Mammary epithelial cell (primary cell): ENCODE measurements around the gene NPIPB6.

Experiments used
- CTCF ChIP-seq, 2 donors: IDR thresholded peaks in 1 of 2; conservative IDR thresholded peaks in 1 of 2; 2 replicates each; pipeline ENCODE4 v1.5.1; 2011 to 2012; ENCODE audit warnings: inconsistent platforms in 2 of 2, low read length in 2 of 2, mild to moderate bottlenecking in 2 of 2, control low read depth in 1 of 2, low read depth in 1 of 2; ENCODE audit not compliant: insufficient read depth in 1 of 2; ENCODE audit errors: extremely low read depth in 1 of 2
- EZH2 ChIP-seq: IDR thresholded peaks from 2 replicates; pipeline ENCODE4 v1.6.1; 2012; ENCODE audit warnings: low read length, inconsistent platforms, borderline replicate concordance

DNA sequence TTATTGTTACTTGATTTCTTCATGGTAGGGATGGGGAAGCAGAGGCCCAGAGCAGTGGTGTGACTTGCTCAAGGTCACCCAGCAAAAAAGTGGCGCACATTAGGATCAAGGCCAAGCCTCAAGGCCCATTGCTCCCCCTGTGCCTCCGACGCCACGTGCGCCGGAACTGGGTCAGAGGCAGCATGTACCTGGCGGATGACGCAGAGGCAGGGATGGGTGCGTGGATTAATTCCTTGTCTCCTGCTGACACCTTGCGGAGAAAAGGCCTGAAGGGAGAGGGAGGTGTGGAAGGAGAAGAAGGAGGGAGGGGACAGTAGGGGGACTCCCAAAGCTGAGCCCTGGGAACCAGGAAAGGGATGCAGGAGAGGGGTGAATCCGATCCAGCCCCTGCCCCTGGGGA, 52.5 kb downstream of the NPIPB6 start:
- TF ChIP-seq CTCF (conservative IDR thresholded peaks at IDR 0.05 in 1 of 2, IDR thresholded peaks at IDR 0.05 in 1 of 2; ENCODE audit: extremely low read depth in 1 of 2, insufficient read depth in 1 of 2, low read depth in 1 of 2, low read length in 2 of 2) (no peak), EZH2 (no peak)
